B cell (primary cell): ENCODE results near the gene TBC1D25. TPM values are rescaled to one million over a fixed set of nuclear protein-coding genes. Genes with fewer than 3 reads are reported as not detected.

ENCODE experiments used
- ATAC-seq: fragments of 200-7000 bp; cut with Tn5 transposase; one replicate; pipeline ENCODE4 v1.10.0; 2021; ENCODE audit warnings: low read depth, mild to moderate bottlenecking, moderate number of reproducible peaks, moderate library complexity
- CTCF ChIA-PET: fragments of 350-600 bp; sonication (Branson Sonifier 250); formaldehyde crosslinking; loops from one replicate; lab custom pipeline; 2021; ENCODE audit warnings: antibody characterized with exemption, inconsistent platforms; lab: Charles Lee
- POLR2A ChIA-PET: fragments of 350-600 bp; sonication (Branson Sonifier 250); formaldehyde crosslinking; loops from one replicate; lab custom pipeline; 2021; ENCODE audit warnings: antibody characterized with exemption; lab: Charles Lee
- DNase-seq: peaks from one replicate; pipeline ENCODE4 v3.0.0; 2013
- H2AFZ ChIP-seq: 2 replicates; pipeline ENCODE4 v1.6.1; 2012; ENCODE audit warnings: mild to moderate bottlenecking, low read depth, low read length; ENCODE audit not compliant: insufficient read depth, poor library complexity, severe bottlenecking
- H3K27ac ChIP-seq, 2 donors: 1 replicate in 1 of 2; 2 replicates in 1 of 2; pipeline ENCODE4 v1.5.1; 2012 to 2013; ENCODE audit warnings: low read length in 2 of 2, mild to moderate bottlenecking in 2 of 2, moderate library complexity in 1 of 2
- H3K27me3 ChIP-seq, 4 experiments: fragments of 200-600 bp in 1 of 4; sonication (generic) in 1 of 4; replicated peaks in 1 of 4; 1 replicate in 2 of 4; 2 replicates in 2 of 4; pipeline versions ENCODE4 v1.6.1 to v1.7.0; 2013 to 2016; ENCODE audit warnings: low read length in 3 of 4, mild to moderate bottlenecking in 2 of 4, mixed read lengths in 1 of 4, moderate library complexity in 1 of 4; ENCODE audit not compliant: insufficient read depth in 4 of 4, control insufficient read depth in 3 of 4; ENCODE audit errors: control extremely low read depth in 1 of 4
- H3K36me3 ChIP-seq, 2 experiments: replicated peaks in 1 of 2; 1 replicate in 1 of 2; 2 replicates in 1 of 2; pipeline versions ENCODE4 v1.6.1 to v1.7.1; 2013; ENCODE audit warnings: low read length in 1 of 2; ENCODE audit not compliant: insufficient read depth in 2 of 2, control insufficient read depth in 1 of 2; ENCODE audit errors: control extremely low read depth in 1 of 2, extremely low read depth in 1 of 2
- H3K4me1 ChIP-seq, 2 donors: fragments of 200-600 bp in 1 of 2; sonication (generic) in 1 of 2; 1 replicate in 1 of 2; 2 replicates in 1 of 2; pipeline versions ENCODE4 v1.5.1 to v1.6.1; 2013 to 2017; ENCODE audit warnings: low read length in 2 of 2; ENCODE audit not compliant: control insufficient read depth in 2 of 2, insufficient read depth in 2 of 2
- H3K4me2 ChIP-seq: replicated peaks from 2 replicates; pipeline ENCODE3; 2012; ENCODE audit warnings: mild to moderate bottlenecking, low read depth, low read length; ENCODE audit not compliant: poor library complexity, severe bottlenecking
- H3K4me3 ChIP-seq, 5 experiments: fragments of 200-600 bp in 1 of 5; sonication (generic) in 1 of 5; 1 replicate in 3 of 5; 2 replicates in 2 of 5; pipeline versions ENCODE4 v1.5.1 to v1.7.0; 2011 to 2016; ENCODE audit warnings: low read length in 4 of 5, mild to moderate bottlenecking in 4 of 5, low read depth in 2 of 5, control low read depth in 1 of 5, moderate library complexity in 1 of 5; ENCODE audit not compliant: insufficient read depth in 1 of 5; ENCODE audit errors: control extremely low read depth in 1 of 5, extremely low read depth in 1 of 5
- H3K79me2 ChIP-seq: fragments of 200-600 bp; sonication (generic); one replicate; pipeline ENCODE4 v1.6.0; 2016; ENCODE audit warnings: low read length; ENCODE audit not compliant: control insufficient read depth, insufficient read depth
- H3K9ac ChIP-seq: fragments of 200-600 bp; sonication (generic); 2 replicates; pipeline ENCODE4 v1.6.1; 2017; ENCODE audit warnings: mild to moderate bottlenecking, low read length, moderate library complexity
- H3K9me3 ChIP-seq, 3 donors: one replicate each; pipeline versions ENCODE4 v1.6.1 to v1.7.1; 2013; ENCODE audit warnings: low read length in 2 of 3; ENCODE audit not compliant: control insufficient read depth in 2 of 3, insufficient read depth in 1 of 3; ENCODE audit errors: control extremely low read depth in 1 of 3
- H4K20me1 ChIP-seq: 2 replicates; pipeline ENCODE4 v1.6.0; 2012; ENCODE audit warnings: mild to moderate bottlenecking, low read length; ENCODE audit not compliant: insufficient read depth, control insufficient read depth, poor library complexity, severe bottlenecking
- H3K27ac Mint-ChIP-seq: one replicate; pipeline ENCODE4 v1.8.0; 2021; ENCODE audit warnings: mixed read lengths
- H3K27me3 Mint-ChIP-seq: one replicate; pipeline ENCODE4 v1.8.0; 2021; ENCODE audit warnings: mixed read lengths
- H3K4me1 Mint-ChIP-seq: one replicate; pipeline ENCODE4 v1.8.0; 2021; ENCODE audit warnings: mixed read lengths
- H3K4me3 Mint-ChIP-seq: one replicate; pipeline ENCODE4 v1.8.0; 2021; ENCODE audit warnings: mixed read lengths
- H3K9me3 Mint-ChIP-seq: one replicate; pipeline ENCODE4 v1.8.0; 2022; ENCODE audit warnings: mixed read lengths; ENCODE audit not compliant: insufficient read depth
- CTCF ChIP-seq: fragments of 200-600 bp; IDR thresholded peaks from one replicate; pipeline ENCODE4 v1.8.0; 2022; ENCODE audit warnings: antibody characterized with exemption, mild to moderate bottlenecking
- EZH2 ChIP-seq: IDR thresholded peaks from 2 replicates; pipeline ENCODE4 v1.6.1; 2012; ENCODE audit warnings: borderline replicate concordance, low read depth, mild to moderate bottlenecking, moderate library complexity, low read length; ENCODE audit not compliant: insufficient read depth, poor library complexity, severe bottlenecking
- WGBS: methylation state at CpG from one replicate; pipeline ENCODE4 v1.1.5; 2013; ENCODE audit warnings: missing lambda C conversion rate; ENCODE audit not compliant: insufficient coverage; 5-methylcytosine and 5-hydroxymethylcytosine counted together
- intact Hi-C: fragments of 100-400 bp; cut with micrococcal nuclease; formaldehyde crosslinking; loops from one replicate; pipeline ENCODE4 v1.10.0; 2022
- polyA plus RNA-seq: library from polyadenylated mRNA; depleted of rRNA; stranded (reverse); fragments of >200 nt; gene quantifications from 2 replicates; pipeline ENCODE4 v1.2.3, GENCODE V29; 2012
- total RNA-seq, 2 donors: library from RNA; stranded (reverse); fragments of 120-200 nt in 1 of 2; gene quantifications; 1 replicate in 1 of 2; 2 replicates in 1 of 2; pipeline versions ENCODE4 v1.2.3 to v1.2.4, GENCODE V29; 2013 to 2022

Gene TBC1D25
- total and polyA plus RNA-seq, 2 donors (not counting 1 experiment from before 2014, with no cell fraction given), result 24.6 to 31.5 TPM

DNA sequence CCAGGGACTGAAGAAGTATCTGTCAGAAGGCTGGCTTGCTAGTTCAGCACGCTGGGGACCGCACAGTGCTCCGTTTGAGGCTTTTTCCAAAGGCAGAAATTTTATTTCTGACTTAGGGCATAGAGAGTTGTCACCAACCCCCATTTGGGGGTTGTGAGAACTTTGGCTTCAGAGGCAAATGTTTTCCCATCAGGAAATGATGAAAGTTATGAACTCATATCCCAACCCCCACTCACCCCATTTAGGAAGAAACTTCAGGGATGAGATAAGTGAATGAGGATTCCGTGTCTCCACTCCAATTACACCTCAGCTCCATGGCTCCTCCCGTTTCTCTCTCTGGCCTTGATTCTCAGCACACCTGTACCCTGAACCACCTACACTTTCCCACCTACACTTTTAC, 53.5 kb downstream of the TBC1D25 start:
- Histone ChIP-seq H3K36me3 (no peaks in the 10 kb centered on the region), H3K9ac (no peak overlapping the region), H2AFZ (no peak overlapping the region), H3K79me2 (no peaks in the 10 kb centered on the region), H3K9me3 (no peaks in the 10 kb centered on the region), H3K4me1 (peaks cover 0 to 5% of the 10 kb centered on the region in 2 donors), H3K27me3 (no peaks in the 10 kb centered on the region), H3K4me2 (no peak overlapping the region), H3K27ac (no peak overlapping the region), H4K20me1 (no peaks in the 10 kb centered on the region), H3K4me3 (no peak overlapping the region)
- H3K27me3 Mint-ChIP-seq, result no peaks in the 10 kb centered on the region
- H3K4me3 Mint-ChIP-seq, result no peak overlapping the region
- ATAC-seq (no peak), DNase-seq (no peak)
- ChIA-PET POLR2A (interaction anchor here (0.7 kb wide), 1 partner anchor 312 kb away, joined by 4 read pairs; no protein-coding TSS in a partner anchor), CTCF (no interaction called here)
- no CpG with 5 or more reads among the region's 5 CpGs for WGBS
- H3K27ac Mint-ChIP-seq, result no peak overlapping the region
- intact Hi-C loops, result no loop called here
- H3K9me3 Mint-ChIP-seq, result no peaks in the 10 kb centered on the region
- peaks cover 3% of the 10 kb centered on the region for H3K4me1 Mint-ChIP-seq
- no peak for TF ChIP-seq CTCF
- TF ChIP-seq EZH2, result no peak

DNA sequence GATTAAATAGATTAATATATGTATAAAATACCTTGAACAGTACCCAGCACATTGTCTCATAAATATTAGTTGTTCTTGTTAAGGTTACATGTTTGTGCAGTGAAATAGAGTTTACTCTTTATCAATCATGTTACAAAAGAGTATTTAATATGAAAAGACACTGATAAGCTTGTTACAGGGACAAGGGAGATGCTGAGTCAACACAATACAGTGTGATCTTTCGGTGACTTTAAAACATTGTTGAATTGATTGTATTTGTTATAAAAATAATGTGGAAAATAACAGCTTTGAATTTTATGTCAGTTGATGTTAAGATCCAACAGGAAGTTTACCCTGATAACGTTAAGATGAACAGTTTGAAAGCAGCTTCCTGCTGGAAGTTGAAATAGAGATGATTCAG, 56.4 kb downstream of the TBC1D25 start:
- H4K20me1 ChIP-seq, result no peaks in the 10 kb centered on the region
- no peak overlapping the region for H3K4me3 ChIP-seq
- no CpG with 5 or more reads among the region's 2 CpGs for WGBS
- no peak overlapping the region for H3K9ac ChIP-seq
- H3K4me2 ChIP-seq, result no peak overlapping the region
- no peak overlapping the region for H2AFZ ChIP-seq
- peaks cover 0 to 12% of the 10 kb centered on the region in 2 donors for H3K4me1 ChIP-seq
- CTCF ChIA-PET, result interaction anchor here (0.7 kb wide), 1 partner anchor 53 kb away, joined by 3 read pairs; no protein-coding TSS in a partner anchor
- Mint-ChIP-seq H3K27me3 (no peaks in the 10 kb centered on the region), H3K4me3 (no peak overlapping the region), H3K4me1 (peaks cover 8% of the 10 kb centered on the region), H3K9me3 (no peaks in the 10 kb centered on the region), H3K27ac (no peak overlapping the region)
- H3K9me3 ChIP-seq, result no peaks in the 10 kb centered on the region
- H3K79me2 ChIP-seq, result no peaks in the 10 kb centered on the region
- H3K27ac ChIP-seq, result no peak overlapping the region
- DNase-seq (no peak), ATAC-seq (no peak)
- POLR2A ChIA-PET, result interaction anchor here (0.6 kb wide), 1 partner anchor 11 kb away, joined by 4 read pairs; no protein-coding TSS in a partner anchor
- H3K36me3 ChIP-seq, result peaks cover 0 to 16% of the 10 kb centered on the region in 2 experiments
- no peak for TF ChIP-seq CTCF
- no peak for TF ChIP-seq EZH2
- H3K27me3 ChIP-seq, result no peaks in the 10 kb centered on the region
- intact Hi-C loops, result loop anchor here (5.0 kb wide), 3 partner anchors 101 to 759 kb away; partner anchors contain the start of genes SUV39H1 and ZNF81
